GM19328 (cell line): ENCODE results near the gene DEUP1.

Experiments used
- ATAC-seq: cut with Tn5 transposase; IDR thresholded peaks from one replicate; pipeline ENCODE4 v1.9.1; 2021; ENCODE audit warnings: mild to moderate bottlenecking, moderate library complexity; ENCODE audit not compliant: unreplicated experiment

Gene DEUP1

GRCh38 chr11:93476796-93477195 lies 146.3 kb downstream of the DEUP1 start:
- ATAC-seq = no peak

GRCh38 chr11:93477684-93478234 lies 147.2 kb downstream of the DEUP1 start:
- ATAC-seq = no peak

- ATAC-seq = no peak
Measured at GRCh38 chr11:93478841-93479240, 148.3 kb downstream of the DEUP1 start.

- no peak for ATAC-seq
Measured at GRCh38 chr11:93480256-93480655, 149.7 kb downstream of the DEUP1 start.

- no peak for ATAC-seq
Measured at GRCh38 chr11:93480756-93481155, 150.2 kb downstream of the DEUP1 start.

GRCh38 chr11:93481279-93481678 lies 150.7 kb downstream of the DEUP1 start:
- ATAC-seq = no peak

- no peak for ATAC-seq
Measured at GRCh38 chr11:93481696-93482095, 151.2 kb downstream of the DEUP1 start.

- ATAC-seq = no peak
Measured at GRCh38 chr11:93482556-93482955, 152.0 kb downstream of the DEUP1 start.

- ATAC-seq = no peak
Measured at GRCh38 chr11:93484716-93485115, 154.2 kb downstream of the DEUP1 start.

- ATAC-seq = no peak
Measured at GRCh38 chr11:93485983-93486382, 155.4 kb downstream of the DEUP1 start.

- no peak for ATAC-seq
Measured at GRCh38 chr11:93487032-93487483, 156.5 kb downstream of the DEUP1 start.
